ENCODE measurements around the gene WDR72.

Gene WDR72

DNA sequence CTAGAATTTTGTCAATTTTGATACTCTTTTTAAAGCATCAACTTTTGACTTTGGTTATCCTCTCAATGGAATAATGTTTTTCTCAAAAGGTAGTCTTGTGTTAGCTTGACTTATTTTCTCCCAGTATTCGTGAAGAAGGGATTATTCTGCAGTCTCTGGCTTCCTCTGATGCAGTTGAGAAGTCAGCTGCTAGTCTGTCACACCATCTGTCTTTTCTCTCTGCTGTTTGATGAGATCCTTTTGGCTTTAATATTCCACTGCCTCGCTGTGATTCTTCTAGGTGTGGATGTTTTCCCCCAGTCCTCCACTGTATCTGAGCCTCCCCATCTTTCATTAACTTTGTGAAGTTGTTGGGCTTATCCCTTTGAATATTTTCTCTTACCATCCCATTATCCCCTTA, 141.0 kb downstream of the WDR72 start:
- DNase-seq (ENCODE audit: low read depth): no peak

DNA sequence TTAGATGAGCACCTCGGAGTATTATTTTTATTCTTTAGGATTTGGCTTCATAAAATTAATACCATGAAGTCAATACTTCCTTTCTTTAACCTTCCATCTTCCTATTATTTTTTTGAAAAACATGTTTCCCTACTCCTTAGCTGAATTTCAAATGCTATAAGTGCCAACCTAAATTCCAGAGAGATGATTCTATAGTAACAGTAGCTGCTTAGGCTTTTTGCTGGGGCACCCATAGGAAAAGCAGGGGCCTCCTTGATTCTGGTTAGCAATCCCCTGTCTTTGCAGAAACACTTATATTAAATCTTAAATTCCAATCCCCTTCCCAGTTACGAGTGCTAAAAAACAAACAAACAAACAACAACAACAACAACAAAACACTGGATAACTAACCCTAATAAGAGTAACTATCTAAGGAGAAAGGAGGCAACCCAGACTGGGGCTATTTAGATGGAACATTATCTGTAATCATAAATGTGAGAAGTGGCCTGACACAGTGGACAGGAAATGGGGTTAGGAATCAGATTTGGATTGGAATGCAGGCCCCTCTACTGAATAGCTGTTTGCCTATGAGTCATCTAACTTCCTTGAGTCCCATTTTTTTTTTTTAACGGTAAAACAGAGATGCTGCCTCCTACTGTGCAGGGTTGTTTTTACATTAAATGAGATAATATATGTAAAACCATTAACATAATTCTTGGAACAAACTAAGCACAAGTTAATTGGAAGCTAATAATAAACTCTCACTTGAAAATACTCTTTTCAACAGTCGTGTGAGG, 148.1 kb downstream of the WDR72 start:
- DNase-seq (ENCODE audit: low read depth): no peak
- H3K4me3 ChIP-seq (ENCODE audit: low read depth, low read length): no peak overlapping the region

More for the DNA sequence above, 141.0 kb downstream of the WDR72 start:
- no peak overlapping the region for H3K4me3 ChIP-seq (ENCODE audit: low read depth, low read length)

DNA sequence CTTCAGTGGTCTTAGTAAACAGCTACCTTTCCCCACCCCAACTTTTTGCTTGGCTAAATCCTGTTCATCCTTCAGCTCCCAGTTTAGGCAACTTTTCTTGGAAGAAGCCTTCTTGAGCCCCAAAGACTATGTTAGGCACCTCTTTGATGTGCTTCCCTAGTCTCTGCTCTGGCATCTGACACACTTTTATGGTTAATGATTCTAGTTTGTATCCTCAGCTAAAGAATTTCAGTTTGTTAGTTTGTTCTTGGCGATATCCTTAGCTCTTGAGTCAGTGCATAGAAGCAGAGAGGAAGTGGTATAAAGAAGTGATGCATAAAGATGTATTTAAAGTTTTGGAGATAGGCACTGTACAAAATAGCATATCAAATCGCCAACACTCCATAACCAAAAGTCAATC, 168.4 kb downstream of the WDR72 start:
- no peak for DNase-seq (ENCODE audit: low read depth)

DNA sequence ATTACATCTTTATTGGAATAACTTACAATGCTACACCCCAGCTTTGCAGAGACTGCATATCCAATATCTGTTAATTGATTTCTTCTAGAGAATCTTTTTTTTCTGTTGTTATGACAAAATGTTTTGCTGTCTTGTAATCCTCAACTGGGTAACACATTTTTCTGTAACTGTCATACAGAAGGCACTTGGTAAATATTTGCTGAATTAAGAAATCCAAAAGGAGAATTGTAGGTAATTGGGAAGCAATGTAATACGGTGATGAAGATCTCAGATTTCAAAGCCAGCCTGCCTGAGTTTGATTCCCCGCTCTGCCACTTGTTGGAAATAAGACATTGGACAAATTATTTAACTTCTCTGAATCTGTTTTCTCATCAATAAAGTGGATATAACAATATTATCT, 169.1 kb downstream of the WDR72 start:
- no peak overlapping the region for H3K4me3 ChIP-seq (ENCODE audit: low read depth, low read length)
- DNase-seq (ENCODE audit: low read depth): no peak

More for the DNA sequence above, 168.4 kb downstream of the WDR72 start:
- no peak overlapping the region for H3K4me3 ChIP-seq (ENCODE audit: low read depth, low read length)

DNA sequence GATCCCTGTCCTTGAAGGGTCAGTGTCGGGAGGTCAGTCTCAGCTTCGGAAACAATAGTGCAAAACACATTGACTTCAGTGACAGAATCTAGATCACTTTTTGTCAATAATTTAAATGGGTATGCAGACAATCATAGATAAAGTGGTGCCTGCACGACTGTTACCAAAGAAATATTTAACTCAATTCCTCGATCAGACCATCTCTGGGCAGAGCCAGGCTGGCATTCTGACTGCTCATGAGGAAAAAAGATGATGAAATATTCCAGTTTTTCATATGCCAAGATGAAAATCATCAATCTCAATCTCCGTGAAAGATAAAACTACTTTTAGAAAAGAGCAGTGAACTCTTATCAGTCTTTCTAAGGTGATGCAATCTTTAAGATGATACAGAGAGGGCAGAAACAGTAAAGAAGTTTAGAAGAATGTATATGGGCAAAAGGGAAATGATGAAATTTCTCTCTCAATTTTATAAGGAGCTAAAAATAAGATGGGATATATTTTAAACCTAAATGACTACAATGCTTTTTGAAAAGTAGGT, 169.9 kb downstream of the WDR72 start:
- DNase-seq (ENCODE audit: low read depth): no peak
- no peak overlapping the region for H3K4me3 ChIP-seq (ENCODE audit: low read depth, low read length)

DNA sequence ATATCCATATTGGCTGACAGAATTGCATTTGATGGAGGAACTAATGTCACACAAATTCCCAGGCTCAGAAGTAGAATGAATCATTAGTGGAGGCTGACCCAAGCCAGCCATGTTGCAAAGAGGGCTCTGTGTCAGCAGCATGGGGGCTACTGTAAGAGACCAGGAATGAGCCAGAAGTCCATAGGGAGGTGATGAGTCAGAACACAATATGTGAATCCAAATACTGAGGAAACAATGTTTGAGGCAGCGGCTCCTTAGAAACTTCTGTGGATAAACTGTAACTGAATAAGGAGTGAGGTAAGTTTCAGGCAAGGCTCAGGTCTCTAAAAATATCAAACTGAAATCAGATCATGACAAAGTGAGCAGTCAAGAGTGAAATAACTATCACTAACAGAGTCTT, 170.7 kb downstream of the WDR72 start:
- peak; percentile 92 for DNase-seq (ENCODE audit: low read depth)
- no peak overlapping the region for H3K4me3 ChIP-seq (ENCODE audit: low read depth, low read length)

DNA sequence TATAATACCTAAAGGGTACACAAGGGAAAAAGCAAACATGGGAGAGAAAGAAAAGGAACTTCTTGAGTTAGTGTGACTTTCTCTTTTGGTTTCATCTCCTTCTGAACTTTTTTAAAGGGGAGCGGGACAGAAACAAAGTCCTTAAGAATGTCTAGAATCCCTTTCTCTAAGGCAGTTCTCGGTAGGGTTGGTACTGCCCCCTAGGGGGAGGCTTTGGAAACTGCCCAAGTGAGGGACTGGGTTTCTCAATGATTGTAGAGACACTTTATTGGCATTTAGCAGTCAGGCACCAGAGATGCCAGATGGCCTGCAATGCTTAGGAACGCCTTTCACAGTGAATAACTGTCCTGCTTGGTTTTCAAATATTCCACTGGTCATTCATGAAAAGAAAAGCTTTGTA, 172.7 kb downstream of the WDR72 start:
- no peak for DNase-seq (ENCODE audit: low read depth)
- no peak overlapping the region for H3K4me3 ChIP-seq (ENCODE audit: low read depth, low read length)

DNA sequence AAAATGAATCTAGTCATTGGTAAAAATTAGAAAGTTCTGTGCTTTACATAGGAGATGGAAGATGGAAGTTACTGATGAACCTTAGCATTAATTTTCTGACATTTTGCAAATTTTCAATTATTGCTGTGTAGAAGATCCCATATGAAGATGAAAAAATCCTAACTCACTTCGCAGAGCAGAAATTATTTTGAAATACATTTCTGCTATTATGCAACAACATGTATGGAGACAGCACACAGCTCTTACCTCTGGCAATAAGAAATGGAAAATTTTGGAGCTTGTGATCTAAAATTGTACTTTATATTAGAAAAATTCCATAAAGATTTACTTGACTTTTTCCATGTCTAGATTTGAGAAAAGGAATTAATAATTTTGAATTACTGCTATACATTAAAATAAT, 177.9 kb downstream of the WDR72 start:
- H3K4me3 ChIP-seq (ENCODE audit: low read depth, low read length): no peak overlapping the region
- no peak for DNase-seq (ENCODE audit: low read depth)

DNA sequence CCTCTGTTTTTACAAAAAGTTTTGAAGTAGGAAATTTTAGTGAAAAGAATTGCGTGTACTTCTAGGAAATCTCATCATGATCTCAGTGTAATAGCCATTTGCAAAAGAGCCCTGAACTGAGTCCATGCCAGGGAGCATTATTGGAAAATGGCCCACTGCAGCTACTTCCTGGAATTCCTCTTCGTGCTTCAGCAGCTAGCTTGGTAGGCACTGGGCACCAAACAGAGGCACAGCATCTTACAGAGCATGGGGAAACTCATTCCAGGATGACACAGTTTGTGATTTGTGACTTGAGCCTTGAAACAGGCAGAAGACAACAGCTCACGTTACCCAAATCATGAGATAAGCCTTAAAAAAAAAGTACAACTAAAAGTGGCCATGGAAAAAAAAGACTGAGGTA, 179.1 kb downstream of the WDR72 start:
- no peak overlapping the region for H3K4me3 ChIP-seq (ENCODE audit: low read depth, low read length)
- no peak for DNase-seq (ENCODE audit: low read depth)

DNA sequence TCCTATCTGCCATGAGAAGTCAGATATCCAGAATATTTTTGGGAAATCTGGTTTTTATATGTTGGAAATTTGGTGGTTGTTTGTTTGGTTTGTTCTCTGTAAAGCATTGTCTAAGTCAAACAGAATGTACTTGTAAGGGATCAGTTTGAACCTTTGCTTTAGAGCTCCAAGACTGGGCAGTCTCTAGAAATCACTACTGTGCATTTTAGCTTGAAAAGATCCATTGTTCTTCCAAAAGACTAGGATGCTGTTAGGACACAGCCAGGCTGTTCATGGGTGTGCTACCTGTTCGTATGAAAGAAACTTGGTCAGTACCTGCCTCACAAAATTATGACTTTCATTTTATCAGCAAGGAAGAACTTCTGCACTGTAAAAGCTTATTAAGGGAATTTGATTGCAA, 182.6 kb downstream of the WDR72 start:
- no peak for DNase-seq (ENCODE audit: low read depth)
- no peak overlapping the region for H3K4me3 ChIP-seq (ENCODE audit: low read depth, low read length)

DNA sequence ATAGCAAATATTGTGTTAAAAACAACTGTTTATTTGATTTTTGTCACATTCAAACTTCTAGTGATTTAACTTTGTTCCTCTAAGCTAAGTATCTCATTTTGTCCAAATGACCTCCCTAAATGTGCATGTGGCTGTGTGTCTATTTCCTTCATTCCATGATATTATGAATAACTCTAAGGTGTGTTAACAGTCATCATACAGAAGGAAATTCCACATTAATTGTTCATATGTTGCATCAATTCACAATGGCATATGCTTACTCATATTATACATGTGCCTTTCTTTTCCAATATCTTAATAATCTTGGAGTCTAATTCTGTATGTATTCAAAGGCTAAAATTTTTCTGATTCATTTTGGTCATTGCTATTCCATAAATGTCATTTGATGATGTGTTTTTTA, 186.4 kb downstream of the WDR72 start:
- DNase-seq (ENCODE audit: low read depth): no peak

DNA sequence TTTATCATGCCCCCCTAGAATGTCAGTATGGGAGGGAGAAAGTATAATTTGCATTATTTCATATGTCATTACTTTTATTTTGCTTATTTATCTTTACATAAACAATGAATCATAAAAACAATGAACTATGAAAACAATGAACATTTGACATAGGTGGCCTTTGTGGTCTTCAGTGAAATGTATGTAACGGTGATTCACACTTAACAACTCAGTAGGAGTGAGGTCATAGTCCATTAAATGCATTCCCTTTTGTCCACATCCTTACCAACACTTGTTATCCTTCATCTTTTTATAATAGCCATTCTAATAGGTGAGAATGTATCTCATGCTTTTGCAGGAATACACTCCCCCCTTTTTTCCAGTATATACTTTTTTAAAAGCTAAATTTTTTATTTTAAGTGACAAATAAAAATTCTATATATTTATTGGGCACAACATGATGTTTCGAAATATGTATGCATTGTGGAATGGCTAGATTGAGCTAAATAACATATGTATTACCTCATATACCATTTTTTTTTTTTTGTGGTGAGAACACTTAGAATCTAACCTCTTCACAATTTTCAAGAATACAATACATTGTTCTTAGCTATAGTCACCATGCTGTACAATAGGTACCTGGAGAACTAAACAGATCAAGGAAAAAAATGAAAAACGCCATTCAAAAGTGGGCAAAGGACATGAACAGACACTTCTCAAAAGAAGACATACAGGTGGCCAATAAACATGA, 189.5 kb downstream of the WDR72 start:
- no peak for DNase-seq (ENCODE audit: low read depth)
- no peak overlapping the region for H3K4me3 ChIP-seq (ENCODE audit: low read depth, low read length)

More for the DNA sequence above, 186.4 kb downstream of the WDR72 start:
- H3K4me3 ChIP-seq (ENCODE audit: low read depth, low read length): no peak overlapping the region

DNA sequence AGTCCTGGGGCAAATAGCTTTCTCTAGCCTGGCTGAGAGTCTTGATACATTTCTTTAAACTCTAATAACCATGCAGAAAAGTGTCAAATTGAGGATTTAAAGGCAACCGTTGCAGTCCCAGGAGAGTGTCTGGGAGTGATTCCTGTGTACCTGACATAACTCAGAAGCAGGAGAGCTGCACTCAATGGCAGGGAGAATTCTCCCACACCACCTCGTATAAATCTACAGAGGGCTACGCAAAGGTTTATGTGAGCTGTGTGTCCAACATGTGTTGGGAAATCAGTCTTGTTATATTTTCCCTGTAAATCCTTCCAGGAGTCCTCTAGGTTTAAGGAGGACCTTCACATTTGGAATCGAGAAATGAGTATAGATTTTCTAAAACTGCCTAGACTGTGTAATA, 192.6 kb downstream of the WDR72 start:
- no peak for DNase-seq (ENCODE audit: low read depth)
- no peak overlapping the region for H3K4me3 ChIP-seq (ENCODE audit: low read depth, low read length)

DNA sequence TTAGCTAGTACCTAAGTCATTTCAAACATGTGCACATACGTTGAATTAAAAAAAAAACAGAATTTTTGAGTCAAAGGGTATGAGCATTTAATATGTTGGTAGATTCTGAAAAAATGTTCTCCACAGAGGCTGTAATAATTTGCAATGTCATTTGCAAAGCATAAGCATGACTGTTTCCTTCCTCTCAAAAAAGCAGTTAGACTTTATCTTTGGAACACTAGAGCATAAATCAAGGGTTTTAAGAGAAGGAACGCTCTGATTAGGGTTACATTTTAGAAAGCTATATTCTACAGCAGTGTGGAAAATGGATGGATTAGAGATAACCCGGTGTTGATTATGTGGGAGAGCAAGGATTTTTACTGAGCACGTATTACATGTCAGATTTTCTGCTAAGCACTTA, 193.7 kb downstream of the WDR72 start:
- DNase-seq (ENCODE audit: low read depth): no peak
- no peak overlapping the region for H3K4me3 ChIP-seq (ENCODE audit: low read depth, low read length)

DNA sequence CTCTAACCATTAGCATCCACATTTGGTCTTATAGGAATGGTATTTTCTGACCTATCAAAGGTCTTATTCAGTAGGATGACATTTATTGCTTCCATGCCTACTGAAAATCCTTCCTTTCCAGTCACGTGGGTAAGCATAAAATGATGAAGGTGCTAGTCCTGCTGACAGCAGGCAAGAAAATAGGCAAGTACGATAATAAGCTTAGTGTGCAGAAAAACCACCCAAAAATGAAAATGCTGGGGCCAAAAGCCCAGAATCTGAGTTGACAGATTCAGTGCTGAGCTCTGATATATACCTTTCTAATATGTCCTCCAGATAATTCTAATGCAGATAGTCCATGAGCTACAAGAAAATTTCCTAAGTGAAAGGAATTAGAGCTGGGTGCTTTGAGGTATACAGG, 194.8 kb downstream of the WDR72 start:
- no peak overlapping the region for H3K4me3 ChIP-seq (ENCODE audit: low read depth, low read length)
- no peak for DNase-seq (ENCODE audit: low read depth)

DNA sequence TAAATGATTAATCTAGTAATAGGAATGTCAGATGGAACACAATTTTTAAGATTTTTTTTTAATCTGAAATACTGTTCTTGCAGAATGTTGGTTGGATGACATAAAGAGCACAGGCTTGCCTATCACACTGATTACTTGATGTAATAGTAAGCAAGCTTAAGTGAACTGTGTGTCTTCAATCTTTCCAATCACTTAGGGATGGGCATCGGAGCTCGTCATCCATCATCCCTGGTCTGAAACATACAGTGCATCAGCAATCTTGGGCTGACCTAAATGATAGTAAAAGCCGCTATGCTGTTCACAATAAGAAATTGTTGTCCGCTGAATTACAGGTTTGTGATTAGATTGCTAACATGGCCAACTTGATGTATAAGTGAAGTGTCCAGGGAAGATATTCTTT, 195.8 kb downstream of the WDR72 start:
- no peak for DNase-seq (ENCODE audit: low read depth)
- H3K4me3 ChIP-seq (ENCODE audit: low read depth, low read length): no peak overlapping the region

DNA sequence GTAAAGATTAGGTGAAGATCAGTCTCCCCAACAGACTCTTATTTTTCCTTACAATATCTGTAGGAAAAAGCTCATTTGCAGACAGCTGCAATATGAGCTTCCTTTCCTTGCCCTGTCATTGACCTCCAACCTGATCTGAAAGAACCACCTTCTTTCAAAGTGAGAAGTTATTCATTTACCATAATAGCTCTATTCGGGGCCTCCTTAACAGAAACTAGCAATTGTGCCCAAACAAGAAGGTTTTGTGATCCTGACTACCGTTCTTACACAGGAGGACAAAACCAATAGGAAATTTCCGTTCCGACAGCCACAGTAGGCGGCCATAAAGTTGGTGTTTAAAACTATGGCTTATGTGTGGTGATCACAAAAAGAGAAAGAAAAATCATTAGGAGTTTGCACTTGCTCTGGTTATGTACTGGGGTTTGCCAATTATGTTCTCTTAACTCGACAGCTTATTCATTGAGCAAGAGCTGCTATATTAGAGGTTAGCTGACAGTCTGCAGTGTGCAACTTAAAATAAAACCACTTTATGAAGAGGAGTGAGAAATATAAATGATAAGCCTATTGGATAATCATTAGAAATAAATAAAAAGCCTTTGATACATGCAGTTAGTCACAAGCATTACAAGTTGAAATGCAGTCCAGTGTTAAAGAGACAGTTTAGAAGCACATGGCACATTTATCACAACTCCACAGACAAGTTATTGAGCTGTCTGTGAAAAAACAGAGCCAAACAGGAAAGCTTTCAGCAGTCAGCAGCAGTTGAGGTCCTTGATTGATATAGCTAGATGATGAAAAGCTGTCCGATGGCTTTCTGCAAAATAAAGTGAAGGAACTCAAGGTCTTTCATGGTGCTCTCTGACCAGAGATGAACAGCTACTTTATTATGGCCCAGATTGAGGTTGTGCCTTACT, 199.8 kb downstream of the WDR72 start:
- DNase-seq (ENCODE audit: low read depth): no peak
- H3K4me3 ChIP-seq (ENCODE audit: low read depth, low read length): no peak overlapping the region

DNA sequence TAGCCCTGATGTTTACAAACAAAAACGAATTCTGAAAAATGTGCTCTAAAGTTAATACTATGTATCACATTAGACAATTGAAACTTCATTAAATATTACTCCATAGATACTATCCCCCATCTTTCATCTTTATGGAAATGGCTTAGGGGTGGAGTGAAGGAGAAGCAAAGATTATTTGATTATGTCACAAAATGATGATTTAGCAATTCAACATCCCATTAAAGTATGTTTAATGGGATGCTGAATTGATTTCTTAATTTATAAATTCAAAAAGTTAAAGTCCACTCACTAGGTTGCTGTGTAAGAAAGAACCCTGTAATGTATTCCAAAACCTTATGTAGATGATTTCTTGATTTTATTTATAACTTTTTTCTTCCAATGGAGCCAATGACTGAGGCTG, 201.1 kb downstream of the WDR72 start:
- no peak overlapping the region for H3K4me3 ChIP-seq (ENCODE audit: low read depth, low read length)
- DNase-seq (ENCODE audit: low read depth): no peak

DNA sequence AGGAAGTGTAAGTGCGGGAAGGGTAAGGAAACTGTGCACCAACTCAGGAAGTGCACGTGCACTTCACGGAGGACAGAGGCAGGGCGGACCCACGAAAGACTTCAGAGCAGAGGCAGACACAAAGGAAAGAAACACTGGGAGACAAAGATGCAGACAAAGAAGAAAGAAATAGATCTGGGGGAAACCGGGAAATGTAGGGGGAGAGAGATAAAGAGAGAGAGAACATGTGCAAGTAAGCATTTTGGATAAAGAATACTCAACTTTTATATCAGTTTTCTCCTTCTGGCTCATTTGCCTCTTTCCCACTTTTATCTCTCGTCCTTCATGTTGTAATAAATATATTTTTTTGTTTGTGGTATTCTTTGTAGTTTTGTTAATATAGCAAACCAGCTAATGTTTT, 204.2 kb downstream of the WDR72 start:
- DNase-seq (ENCODE audit: low read depth): no peak
- no peak overlapping the region for H3K4me3 ChIP-seq (ENCODE audit: low read depth, low read length)
